HG02938 (cell line): ENCODE results near the gene NUDT5.

Source experiments
- ATAC-seq: cut with Tn5 transposase; IDR thresholded peaks from one replicate; pipeline ENCODE4 v1.9.1; 2021; ENCODE audit warnings: mild to moderate bottlenecking, moderate library complexity; ENCODE audit not compliant: unreplicated experiment

The NUDT5 gene

DNA sequence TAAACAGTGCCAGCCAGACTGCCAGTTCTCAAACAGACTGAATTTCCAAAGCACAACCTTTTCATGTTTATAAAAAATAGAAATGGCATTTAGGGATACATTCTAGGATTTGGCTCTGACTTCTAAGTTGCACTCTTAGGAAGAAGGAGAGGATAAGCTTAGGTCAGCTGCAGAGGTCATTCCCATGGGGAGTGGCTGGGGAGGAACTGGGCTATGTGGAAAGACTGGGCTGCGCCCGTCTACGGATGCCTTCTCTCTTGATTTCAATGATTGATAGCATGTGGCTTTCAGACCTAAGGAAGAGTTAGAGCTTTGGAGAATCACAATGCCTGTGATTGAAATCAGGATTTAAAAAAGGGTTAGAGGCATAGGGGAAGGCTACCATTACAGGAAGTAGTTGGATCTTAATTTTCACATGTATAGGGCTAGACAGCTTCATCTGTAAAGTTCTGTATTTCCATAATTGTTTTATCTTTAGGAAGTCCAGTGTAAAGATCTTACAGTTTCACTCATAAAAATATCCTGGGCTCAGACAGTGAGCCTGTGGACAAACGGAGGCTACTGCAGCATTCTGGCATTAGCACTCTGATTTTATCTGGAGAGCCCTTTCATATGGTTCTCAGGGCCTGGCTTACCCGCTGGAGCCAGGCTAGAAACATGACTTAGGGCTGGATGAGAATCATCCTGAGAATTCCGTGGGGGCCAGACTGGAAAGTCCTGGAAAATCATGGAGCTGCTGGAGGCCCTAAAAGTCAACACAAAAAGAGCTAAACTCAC is 29.5 kb downstream of the NUDT5 start:
- no peak for ATAC-seq

DNA sequence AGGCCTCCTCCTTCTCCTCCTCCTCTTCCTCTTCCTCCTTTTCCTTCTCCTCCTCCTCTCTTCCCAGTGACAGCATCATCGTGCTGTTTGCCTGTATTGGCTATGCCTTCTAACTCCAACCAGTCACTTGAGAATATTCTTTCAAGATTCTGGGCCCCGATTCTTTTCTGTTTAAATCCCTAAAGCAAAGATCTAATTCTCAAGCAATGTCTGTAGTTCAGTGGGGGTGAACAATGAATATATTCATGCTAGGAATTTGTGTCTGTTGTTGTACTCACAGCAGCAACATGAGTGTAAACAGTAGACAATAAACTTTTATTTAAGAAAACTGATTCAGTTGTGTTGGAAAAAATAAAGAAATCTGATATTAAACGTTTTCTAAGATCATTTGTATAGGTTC is 30.7 kb downstream of the NUDT5 start:
- ATAC-seq, result no peak

DNA sequence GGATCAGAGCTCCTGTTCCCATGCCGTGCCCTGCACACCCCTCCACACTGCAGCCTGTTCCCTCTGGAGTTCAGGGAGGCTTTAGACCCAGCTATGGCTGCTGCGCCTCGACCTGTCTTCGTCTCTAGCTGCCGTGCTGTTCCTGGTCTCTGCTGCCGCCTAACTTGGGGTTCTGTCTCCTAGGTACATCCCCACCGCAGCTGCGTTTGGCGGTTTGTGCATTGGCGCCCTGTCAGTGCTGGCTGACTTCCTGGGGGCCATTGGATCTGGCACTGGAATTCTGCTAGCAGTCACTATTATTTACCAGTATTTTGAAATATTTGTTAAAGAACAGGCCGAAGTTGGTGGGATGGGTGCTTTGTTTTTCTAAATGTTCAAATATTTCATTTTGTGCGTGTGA is 31.6 kb downstream of the NUDT5 start:
- ATAC-seq, result no peak

DNA sequence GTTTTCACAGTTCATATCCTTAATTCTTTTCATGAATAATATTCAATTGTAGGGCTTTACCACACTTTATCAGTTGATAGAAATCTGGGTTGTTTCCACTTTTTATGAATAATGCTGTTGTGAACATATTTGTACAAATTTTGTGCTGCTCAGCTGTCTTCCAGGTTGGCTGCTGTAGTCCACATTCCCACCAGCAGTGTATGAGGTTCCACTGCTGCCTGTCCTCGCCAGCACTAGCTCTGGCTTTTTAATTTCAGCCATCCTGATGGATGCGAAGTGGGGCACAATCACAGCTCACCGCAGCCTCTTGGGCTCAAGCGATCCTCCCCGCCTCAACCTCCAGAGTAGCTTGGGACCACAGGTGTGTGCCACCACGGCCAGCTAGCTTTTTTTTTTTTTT is 32.8 kb downstream of the NUDT5 start:
- no peak for ATAC-seq

DNA sequence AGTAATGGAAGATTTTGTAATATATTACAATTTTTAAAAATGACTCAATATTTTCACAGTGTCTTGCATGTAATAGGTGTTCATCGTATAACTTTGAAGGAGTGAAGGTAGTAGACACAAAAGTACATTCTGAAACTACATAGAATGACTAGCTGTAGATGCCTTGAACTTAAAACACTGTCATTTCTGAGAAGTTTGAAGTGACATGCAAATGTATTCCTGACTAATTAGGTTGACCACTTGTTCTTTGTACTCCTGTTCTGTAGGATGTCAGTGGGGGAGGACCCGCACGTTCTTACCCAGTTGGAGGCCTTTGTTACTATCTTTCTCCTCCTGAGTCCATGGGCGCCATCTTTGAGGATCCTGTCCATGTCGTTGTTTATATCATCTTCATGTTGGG is 35.0 kb downstream of the NUDT5 start:
- ATAC-seq, result no peak

DNA sequence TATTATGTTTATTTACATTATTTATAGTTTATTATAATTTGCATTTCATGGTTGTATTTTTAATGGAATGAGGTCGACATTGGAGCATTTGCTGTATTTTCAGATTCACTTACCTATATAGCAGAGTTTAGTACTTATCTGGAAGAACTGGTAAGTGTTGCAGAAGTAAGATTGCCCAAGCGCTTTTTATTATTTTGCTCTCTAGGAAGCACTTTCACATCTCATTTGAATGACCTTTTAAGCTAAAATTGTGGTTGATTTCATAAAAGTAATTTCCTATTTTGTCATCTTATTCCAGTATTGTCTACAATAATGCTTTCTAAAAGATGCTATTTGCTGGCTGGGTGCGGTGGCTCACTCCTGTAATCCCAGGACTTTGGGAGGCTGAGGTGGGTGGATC is 37.6 kb downstream of the NUDT5 start:
- ATAC-seq, result no peak

DNA sequence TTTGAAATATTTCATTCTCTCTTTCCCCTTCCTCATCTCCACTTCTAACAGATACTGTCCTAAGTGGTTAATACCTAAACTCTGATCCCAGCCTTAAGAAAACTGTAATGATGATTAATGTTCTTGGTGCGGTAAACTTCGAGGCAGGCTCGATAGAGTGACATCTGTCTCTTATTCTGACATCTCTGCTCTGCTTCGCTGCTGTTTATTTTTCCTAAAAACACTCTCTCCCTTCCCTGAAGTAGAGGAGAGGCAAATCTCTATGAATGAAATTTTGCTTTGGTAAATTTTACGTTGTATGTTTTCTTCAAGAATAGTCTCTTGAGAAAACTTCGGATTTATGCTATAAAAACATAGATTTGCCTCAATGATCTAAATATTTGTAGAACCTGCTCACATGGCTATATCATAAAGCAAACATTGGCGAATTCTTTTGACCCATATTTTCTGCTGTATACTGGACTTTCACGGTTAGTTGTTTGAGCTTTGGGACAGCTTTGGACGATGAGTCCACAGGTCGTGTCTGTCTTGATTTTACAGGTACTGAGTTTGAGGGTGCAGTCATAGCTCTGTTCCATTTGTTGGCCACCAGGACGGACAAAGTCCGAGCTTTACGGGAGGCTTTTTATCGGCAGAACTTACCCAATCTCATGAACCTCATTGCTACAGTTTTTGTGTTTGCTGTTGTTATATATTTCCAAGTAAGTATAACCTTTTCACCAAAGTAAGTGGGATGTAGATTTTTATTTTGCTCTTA is 39.1 kb downstream of the NUDT5 start:
- ATAC-seq, result no peak

DNA sequence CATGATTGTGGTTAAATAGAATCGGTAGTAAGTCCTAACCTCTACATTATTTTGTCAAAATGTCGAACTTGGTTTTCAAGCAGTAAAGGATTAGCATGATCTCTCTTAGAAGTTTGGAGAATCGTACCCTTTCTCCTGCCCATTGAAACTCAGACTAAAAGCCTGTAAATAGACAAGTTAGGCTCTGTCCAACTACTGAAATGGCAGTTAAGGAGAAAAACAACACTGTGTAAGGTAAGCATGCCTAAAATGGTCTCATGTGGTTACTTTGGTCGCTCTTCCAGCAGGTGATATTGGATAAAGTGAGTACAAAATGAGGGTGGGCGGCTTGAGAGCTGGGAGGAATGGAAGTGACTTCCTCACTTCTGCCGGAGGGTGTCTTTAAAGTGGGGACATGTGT is 41.2 kb downstream of the NUDT5 start:
- no peak for ATAC-seq

DNA sequence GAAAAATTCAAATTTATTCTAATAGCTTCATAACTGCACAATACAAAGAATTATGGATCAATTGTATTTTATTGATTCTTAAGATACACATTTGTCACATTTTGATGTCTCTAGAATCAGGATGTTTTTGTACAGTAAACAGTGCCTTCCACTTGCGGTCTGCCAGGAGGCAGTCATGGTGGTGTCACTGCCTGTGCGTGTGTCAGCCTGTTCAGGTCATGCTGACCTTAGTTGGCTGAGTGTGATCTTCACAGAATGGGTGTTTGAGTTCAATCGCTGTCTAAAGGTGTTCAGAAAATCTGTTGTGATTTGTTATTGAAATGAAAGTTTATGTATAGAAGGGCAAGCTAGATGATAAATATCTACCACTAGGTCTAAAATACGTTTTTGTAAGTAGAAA is 45.5 kb downstream of the NUDT5 start:
- ATAC-seq, result no peak

DNA sequence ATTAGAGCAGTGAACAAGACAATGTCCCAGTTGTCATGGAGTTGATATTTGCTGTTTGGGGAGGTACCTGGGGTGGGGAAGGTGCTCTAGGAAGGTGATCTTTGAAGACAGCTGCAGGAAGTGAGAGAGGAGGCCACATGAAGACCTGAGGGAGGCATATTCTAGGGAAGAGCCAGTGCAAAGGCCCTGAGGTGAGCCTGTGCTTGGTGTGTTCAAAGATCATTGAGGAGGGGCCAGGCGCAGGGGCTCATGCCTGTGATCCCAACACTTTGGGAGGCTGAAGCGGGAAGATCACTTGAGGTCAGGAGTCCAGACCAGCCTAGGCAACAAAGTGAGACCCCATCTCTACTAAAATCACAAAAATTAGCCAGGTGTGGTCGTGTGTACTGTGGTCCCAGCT is 51.2 kb downstream of the NUDT5 start:
- ATAC-seq, result no peak

DNA sequence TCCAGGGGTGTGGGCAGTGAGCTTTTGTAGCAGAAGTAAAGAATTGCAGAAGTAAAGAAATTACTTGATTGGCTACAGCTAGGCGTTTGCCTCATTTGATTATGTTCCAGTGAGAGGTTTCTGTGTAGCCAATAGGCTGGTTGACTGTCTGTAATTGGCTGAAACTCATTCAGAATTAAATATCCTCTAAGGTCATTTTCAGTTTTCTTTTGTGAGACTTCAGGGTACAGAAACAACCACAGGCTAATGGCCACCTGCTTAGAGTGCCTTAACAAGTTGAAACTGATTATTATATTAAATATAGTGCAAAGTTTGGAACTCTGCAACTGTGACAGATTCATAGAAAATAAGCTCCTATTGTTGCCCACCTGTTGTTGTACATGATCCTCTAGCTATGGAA is 55.7 kb downstream of the NUDT5 start:
- ATAC-seq, result no peak

DNA sequence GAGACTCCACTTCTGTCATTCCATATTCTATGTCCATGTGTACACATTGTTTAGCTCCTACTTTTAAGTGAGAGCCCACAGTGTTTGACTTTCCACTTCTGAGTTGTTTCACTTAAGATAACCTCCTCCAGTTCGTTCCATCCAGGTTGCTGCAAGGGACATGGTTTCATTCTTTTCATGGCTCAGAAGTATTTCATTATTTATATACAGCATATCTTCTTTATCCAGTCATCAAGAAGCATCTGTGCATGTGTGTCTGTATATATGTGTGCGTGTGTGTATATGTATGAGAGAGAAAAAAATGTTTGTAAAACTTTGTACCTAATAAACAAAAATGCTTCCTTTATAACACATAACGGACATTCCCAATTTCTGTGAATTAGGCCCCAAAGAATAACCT is 60.1 kb downstream of the NUDT5 start:
- no peak for ATAC-seq

DNA sequence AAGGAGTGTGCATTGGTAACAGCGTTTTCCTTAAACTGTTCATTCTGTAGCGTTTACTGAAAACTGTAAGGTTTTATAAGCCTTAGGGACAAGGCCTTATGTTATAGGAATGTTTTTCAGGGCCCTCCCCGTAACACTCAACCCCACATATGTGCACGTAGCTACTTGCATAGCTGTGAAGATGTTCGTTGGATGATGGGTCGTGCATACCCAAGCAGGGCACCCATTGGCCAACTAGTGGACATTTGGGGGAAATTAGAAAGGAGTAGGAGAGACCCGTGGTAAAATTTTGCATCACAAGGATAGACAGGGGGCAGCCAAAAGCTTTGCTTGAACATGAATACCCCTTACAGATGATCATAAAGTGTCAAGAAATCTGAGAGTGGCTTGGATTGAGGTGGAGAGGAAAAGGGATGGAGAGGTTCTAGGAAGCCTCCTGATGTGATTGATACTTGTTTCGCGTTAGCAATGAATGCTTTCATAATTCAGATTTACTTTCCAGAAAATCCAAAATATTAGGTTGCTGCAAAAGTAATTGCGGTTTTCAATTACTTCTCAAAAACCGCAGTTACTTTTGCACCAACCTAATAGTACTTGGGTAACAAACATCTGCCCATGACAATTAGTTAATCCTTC is 65.3 kb downstream of the NUDT5 start:
- ATAC-seq, result peak; percentile 46

DNA sequence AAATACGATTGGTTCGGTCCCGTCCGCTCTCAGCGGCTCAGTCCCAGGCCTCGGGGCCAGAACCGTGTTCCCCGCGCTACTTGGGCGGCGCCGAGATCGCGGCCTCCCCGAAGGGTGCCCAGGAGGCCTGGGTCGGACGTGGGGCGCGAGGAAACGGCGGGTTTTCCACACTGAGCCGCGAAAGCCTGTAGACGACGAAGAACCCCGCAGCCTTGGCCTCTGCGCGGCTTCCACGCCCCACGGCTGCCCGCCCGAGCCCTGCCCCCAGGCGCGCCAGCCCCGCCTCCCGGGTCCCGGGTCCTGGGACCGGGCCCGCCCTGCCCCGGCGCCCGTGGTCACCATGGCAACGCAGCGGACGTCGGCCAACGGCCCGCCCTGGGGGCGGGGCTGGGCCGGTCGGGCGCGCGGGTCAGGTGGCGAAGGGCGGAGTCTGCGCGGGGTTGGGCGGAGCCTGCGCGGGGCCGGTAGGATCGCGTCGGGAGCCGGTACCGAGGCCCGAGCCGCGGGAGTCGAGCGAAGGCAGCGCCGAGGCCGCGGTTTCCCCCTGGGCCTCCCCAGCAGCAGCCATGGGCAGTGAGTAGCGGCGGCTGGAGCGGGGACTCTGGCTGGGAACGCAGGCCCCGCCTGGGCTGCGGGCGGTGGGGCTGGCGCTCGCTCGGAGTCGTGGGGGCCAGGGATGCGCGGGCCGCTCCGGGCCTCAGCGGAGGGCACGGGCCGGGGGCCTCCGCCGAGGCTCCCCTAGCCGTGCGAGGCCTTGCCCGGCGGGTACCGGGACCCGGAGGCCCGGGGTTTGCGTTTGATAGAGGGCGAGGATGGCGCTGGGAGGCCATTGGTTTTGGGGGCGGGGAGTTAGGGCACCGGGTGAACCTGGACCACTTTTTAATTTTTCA is 66.2 kb downstream of the NUDT5 start, which contains the start of gene SEC61A2:
Gene SEC61A2, plus strand, starts transcription at position 456 of the 890 bp plus-strand sequence. Its CDS starts 111 bp downstream, at position 567.
- ATAC-seq, result peak; percentile 74

DNA sequence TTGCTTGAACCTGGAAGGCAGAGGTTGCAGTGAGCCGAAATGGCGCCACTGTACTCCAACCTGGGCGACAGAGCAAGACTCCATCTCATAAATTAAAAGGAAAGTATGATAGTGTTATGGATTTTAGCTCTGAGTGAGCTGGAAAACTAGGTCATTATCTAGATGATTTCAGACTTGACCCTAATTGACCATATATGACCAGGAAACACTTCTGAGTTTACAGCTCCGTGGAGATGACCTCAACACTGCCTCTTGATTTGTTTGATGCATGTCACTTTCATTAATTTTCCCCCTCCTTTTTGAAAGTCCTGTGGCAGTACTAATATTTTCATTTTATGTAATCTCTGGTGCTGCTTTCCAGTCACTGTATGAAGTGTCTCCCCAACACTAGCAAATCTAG is 74.0 kb downstream of the NUDT5 start:
- no peak for ATAC-seq
